Gastroesophageal sphincter (tissue), 3 donors: ENCODE results near the gene MLLT10.

Experiments used
- CTCF ChIP-seq, 4 experiments: fragments of 200-600 bp in 2 of 4; fragments of 450-650 bp in 2 of 4; sonication (generic) in 1 of 4; IDR thresholded peaks; one replicate each; pipeline ENCODE4 v1.5.1; 2017 to 2019; ENCODE audit warnings: antibody characterized with exemption in 4 of 4, mild to moderate bottlenecking in 2 of 4, moderate library complexity in 2 of 4
- EP300 ChIP-seq: sonication (generic); formaldehyde crosslinking; IDR thresholded peaks from one replicate; pipeline ENCODE4 v1.6.1; 2017; ENCODE audit warnings: antibody characterized with exemption, mild to moderate bottlenecking
- POLR2AphosphoS5 ChIP-seq: sonication (generic); formaldehyde crosslinking; IDR thresholded peaks from one replicate; pipeline ENCODE4 v1.6.1; 2017; ENCODE audit warnings: antibody characterized with exemption

GRCh38 chr10:21506351-21506750 lies 27.7 kb upstream of the MLLT10 start:
- no peak for TF ChIP-seq CTCF (IDR thresholded peaks at IDR 0.05)
- TF ChIP-seq EP300 = no peak
- TF ChIP-seq POLR2AphosphoS5 = no peak
